Smooth muscle cell (in vitro differentiated cells): ENCODE results near the gene CD207. TPM values are rescaled to one million over a fixed set of nuclear protein-coding genes. Genes with fewer than 3 reads are reported as not detected.

ENCODE experiments used
- DNase-seq: peaks from one replicate; lab custom pipeline; 2025; ENCODE audit not compliant: unreplicated experiment; lab: John Stamatoyannopoulos, UW
- H2AFZ ChIP-seq: fragments of 200-600 bp; sonication (generic); 2 replicates; pipeline ENCODE4 v1.6.0; 2016; ENCODE audit warnings: antibody characterized with exemption, low read depth, mild to moderate bottlenecking
- H3F3A ChIP-seq: fragments of 200-600 bp; sonication (generic); 2 replicates; pipeline ENCODE4 v1.6.0; 2017; ENCODE audit warnings: antibody characterized with exemption, low read depth
- H3K27ac ChIP-seq: fragments of 200-600 bp; sonication (generic); 2 replicates; pipeline ENCODE4 v1.5.1; 2016; ENCODE audit warnings: low read depth, mild to moderate bottlenecking
- H3K27me3 ChIP-seq: fragments of 200-600 bp; sonication (generic); 2 replicates; pipeline ENCODE4 v1.6.1; 2016; ENCODE audit warnings: low read depth, mild to moderate bottlenecking
- H3K36me3 ChIP-seq: fragments of 200-600 bp; sonication (generic); 2 replicates; pipeline ENCODE4 v1.5.1; 2016; ENCODE audit warnings: low read depth
- H3K4me1 ChIP-seq: fragments of 200-600 bp; sonication (generic); 2 replicates; pipeline ENCODE4 v1.5.1; 2016; ENCODE audit warnings: low read depth
- H3K4me2 ChIP-seq: fragments of 200-600 bp; sonication (generic); 2 replicates; pipeline ENCODE4 v1.6.0; 2016; ENCODE audit warnings: mild to moderate bottlenecking
- H3K4me3 ChIP-seq: fragments of 200-600 bp; sonication (generic); 2 replicates; pipeline ENCODE4 v1.5.1; 2016; ENCODE audit warnings: mild to moderate bottlenecking
- H3K79me2 ChIP-seq: fragments of 200-600 bp; sonication (generic); 2 replicates; pipeline ENCODE4 v1.6.0; 2016; ENCODE audit warnings: low read depth, mild to moderate bottlenecking
- H3K9ac ChIP-seq: fragments of 200-600 bp; sonication (generic); 2 replicates; pipeline ENCODE4 v1.6.0; 2016; ENCODE audit warnings: low read depth
- H3K9me3 ChIP-seq: fragments of 200-600 bp; sonication (generic); replicated peaks from 2 replicates; pipeline ENCODE4 v1.5.1; 2016; ENCODE audit warnings: low read depth
- H4K20me1 ChIP-seq: fragments of 200-600 bp; sonication (generic); 2 replicates; pipeline ENCODE4 v1.6.0; 2016; ENCODE audit warnings: low read depth
- CTCF ChIP-seq: fragments of 200-600 bp; sonication (generic); IDR thresholded peaks from 2 replicates; pipeline ENCODE4 v1.5.1; 2017; ENCODE audit warnings: borderline replicate concordance, mild to moderate bottlenecking, antibody characterized with exemption; ENCODE audit not compliant: insufficient read depth, poor library complexity, severe bottlenecking
- WGBS: methylation state at CpG from one replicate; pipeline ENCODE4 v1.1.7; 2016; ENCODE audit warnings: low lambda C conversion rate; 5-methylcytosine and 5-hydroxymethylcytosine counted together
- polyA plus RNA-seq: library from polyadenylated mRNA; unstranded; fragments of >200 nt; fragmentation: Nextera tagmentation; extraction: Ambion mirVana; gene quantifications from 2 replicates; pipeline ENCODE4 v1.2.1, GENCODE V29; 2016
- total RNA-seq: library from RNA; depleted of rRNA; stranded (reverse); fragments of >200 nt; gene quantifications from 2 replicates; pipeline ENCODE4 v1.2.3, GENCODE V29; 2014

Gene CD207
- total and polyA plus RNA-seq, 2 experiments from 2014 or later = not detected

DNA sequence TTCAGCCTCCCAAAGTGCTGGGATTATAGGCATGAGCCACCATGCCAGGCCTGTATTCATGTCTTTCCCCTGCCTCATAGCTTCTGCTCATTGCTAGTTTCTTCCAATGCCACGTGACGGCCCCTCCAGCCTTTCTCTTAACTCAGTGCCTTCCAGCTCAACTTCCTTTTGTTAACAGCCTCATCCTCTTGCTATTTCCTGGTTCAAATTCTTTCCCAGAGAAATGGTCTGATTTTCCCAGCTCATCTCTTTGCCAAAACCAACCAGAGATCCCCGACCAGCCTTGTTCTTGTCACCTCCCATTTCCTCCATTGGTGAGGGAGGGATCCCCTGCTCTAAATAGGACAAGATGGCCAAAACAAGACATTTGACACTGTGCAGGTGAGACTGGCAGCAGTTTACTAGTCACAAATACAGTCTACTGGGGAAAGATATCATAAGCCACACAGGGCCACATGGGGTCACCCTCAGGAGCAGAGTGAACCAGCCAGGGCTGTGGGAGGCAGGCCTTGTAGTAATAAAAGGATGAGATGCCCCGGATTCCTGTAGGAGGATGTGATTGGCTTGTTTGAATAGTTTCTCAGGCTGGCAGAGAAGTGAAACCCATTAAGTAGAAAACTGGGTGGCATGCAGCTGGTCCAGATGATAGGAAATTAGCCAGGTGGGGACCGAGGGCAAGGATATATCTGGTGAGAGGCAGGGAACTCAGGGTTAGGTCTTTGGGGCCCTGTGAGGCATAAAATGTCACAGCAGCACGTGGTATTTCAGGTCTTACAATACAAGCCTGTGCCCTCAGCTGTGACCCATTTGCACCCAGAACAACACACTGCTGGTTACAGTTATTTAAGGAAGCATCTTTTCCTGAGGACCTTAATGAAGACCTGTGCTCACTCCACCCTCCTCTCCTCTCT lies 6.4 kb downstream of the CD207 start:
- H3K4me2 ChIP-seq = no peak overlapping the region
- H3K79me2 ChIP-seq = no peaks in the 10 kb centered on the region
- H3K9me3 ChIP-seq = no peaks in the 10 kb centered on the region
- H3K27me3 ChIP-seq = peaks cover 12% of the 10 kb centered on the region
- no peak overlapping the region for H3K9ac ChIP-seq
- no peak overlapping the region for H3K4me3 ChIP-seq
- 86% methylated on average over 6 of the region's 6 CpGs for WGBS
- no peak for DNase-seq
- no peak overlapping the region for H3K27ac ChIP-seq
- TF ChIP-seq CTCF = no peak
- H3F3A ChIP-seq = no peaks in the 10 kb centered on the region
- H2AFZ ChIP-seq = no peak overlapping the region
- H3K4me1 ChIP-seq = no peaks in the 10 kb centered on the region
- no peaks in the 10 kb centered on the region for H4K20me1 ChIP-seq
- H3K36me3 ChIP-seq = no peaks in the 10 kb centered on the region

DNA sequence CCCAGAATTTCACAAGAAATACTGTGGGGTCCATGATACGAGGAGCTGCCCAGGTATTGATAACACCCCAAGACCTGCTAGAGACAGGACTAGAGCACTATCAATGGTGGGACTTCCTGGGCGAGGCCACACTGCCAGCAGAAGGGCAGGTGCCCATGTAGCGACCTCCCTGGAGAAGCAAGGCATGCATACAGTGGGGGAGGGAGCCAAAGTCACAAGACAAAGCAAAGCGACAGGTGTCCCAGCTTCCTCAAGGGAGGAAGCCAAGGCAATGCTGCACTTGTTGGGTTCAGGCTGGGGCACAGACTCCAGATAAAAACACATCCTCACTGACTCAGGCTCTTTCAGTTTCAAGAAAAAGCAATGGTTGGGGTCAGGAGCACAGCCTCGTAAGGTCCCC lies 7.5 kb downstream of the CD207 start:
- Histone ChIP-seq H3K4me1 (no peaks in the 10 kb centered on the region), H4K20me1 (no peaks in the 10 kb centered on the region), H2AFZ (no peak overlapping the region), H3K4me3 (no peak overlapping the region), H3K27me3 (peaks cover 12% of the 10 kb centered on the region), H3K27ac (no peak overlapping the region), H3K36me3 (no peaks in the 10 kb centered on the region), H3K4me2 (no peak overlapping the region), H3K9me3 (no peaks in the 10 kb centered on the region), H3F3A (no peaks in the 10 kb centered on the region), H3K79me2 (no peaks in the 10 kb centered on the region), H3K9ac (no peak overlapping the region)
- DNase-seq = no peak
- no peak for TF ChIP-seq CTCF
- WGBS = 84% methylated on average over 5 of the region's 5 CpGs

DNA sequence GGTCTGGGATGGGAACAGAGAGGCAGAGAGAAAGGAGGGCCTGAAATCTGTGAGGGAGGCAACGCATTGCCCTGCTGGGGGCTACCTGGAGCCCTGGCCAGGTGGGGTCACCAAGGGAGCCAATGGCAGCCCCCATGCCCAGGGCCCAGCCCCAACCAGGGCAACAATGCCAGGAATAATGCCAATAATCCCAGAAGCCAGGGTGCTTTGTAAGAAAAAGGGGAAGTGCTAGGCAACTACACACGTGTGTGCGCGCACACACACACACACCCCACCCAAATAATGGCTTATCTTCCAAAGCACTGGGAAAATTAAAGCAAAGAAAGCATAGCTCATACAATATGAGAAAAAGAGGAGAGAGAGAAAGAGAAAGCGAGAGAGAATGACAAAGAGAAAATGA lies 8.2 kb downstream of the CD207 start:
- H3K79me2 ChIP-seq = no peaks in the 10 kb centered on the region
- no peak for TF ChIP-seq CTCF
- no peak overlapping the region for H3K4me3 ChIP-seq
- DNase-seq = no peak
- H3F3A ChIP-seq = no peaks in the 10 kb centered on the region
- 77% methylated on average over 5 of the region's 5 CpGs for WGBS
- H3K36me3 ChIP-seq = no peaks in the 10 kb centered on the region
- H2AFZ ChIP-seq = no peak overlapping the region
- no peaks in the 10 kb centered on the region for H3K9me3 ChIP-seq
- peaks cover 12% of the 10 kb centered on the region for H3K27me3 ChIP-seq
- no peaks in the 10 kb centered on the region for H3K4me1 ChIP-seq
- H4K20me1 ChIP-seq = no peaks in the 10 kb centered on the region
- H3K27ac ChIP-seq = no peak overlapping the region
- no peak overlapping the region for H3K4me2 ChIP-seq
- no peak overlapping the region for H3K9ac ChIP-seq
